Activated CD8-positive, alpha-beta memory T cell treated with anti-CD3 and anti-CD28 coated beads, Interleukin-2, amount 10 ng/mL, durations not matched to agents 7 days and 5 days (primary cell): ENCODE results near the gene EPM2AIP1. TPM values are rescaled to one million over a fixed set of nuclear protein-coding genes. Genes with fewer than 3 reads are reported as not detected.
A peak's percentile ranks its signal among the peaks of the same experiment; 100 is the strongest.

Experiments
- ATAC-seq: fragments of 150-1000 bp; cut with Tn5 transposase; one replicate; pipeline ENCODE4 v1.10.0; 2021; ENCODE audit warnings: moderate library complexity
- CTCF ChIA-PET: fragments of 350-600 bp; sonication (Branson Sonifier 250); formaldehyde crosslinking; loops from one replicate; lab custom pipeline; 2021; ENCODE audit warnings: antibody characterized with exemption; lab: Charles Lee
- DNase-seq: peaks from one replicate; pipeline ENCODE4 v3.0.0-alpha.2; 2020
- H3K27ac Mint-ChIP-seq: one replicate; pipeline ENCODE4 v1.8.0; 2021; ENCODE audit warnings: mild to moderate bottlenecking, mixed read lengths
- H3K27me3 Mint-ChIP-seq: one replicate; pipeline ENCODE4 v1.8.0; 2021; ENCODE audit warnings: mixed read lengths
- H3K36me3 Mint-ChIP-seq: one replicate; pipeline ENCODE4 v1.8.0; 2021; ENCODE audit warnings: mild to moderate bottlenecking, mixed read lengths
- H3K4me1 Mint-ChIP-seq: one replicate; pipeline ENCODE4 v1.8.0; 2021; ENCODE audit warnings: mixed read lengths
- H3K4me3 Mint-ChIP-seq: one replicate; pipeline ENCODE4 v1.8.0; 2021; ENCODE audit warnings: mild to moderate bottlenecking, moderate library complexity, mixed read lengths
- H3K9me3 Mint-ChIP-seq: one replicate; pipeline ENCODE4 v1.8.0; 2022; ENCODE audit warnings: low read depth, mixed read lengths
- total RNA-seq, 2 experiments: library from RNA; stranded (reverse); gene quantifications; one replicate each; pipeline ENCODE4 v1.2.3, GENCODE V29; 2021

Gene EPM2AIP1
- total RNA-seq, 2 experiments from 2014 or later = 20.2 to 36.3 TPM

DNA sequence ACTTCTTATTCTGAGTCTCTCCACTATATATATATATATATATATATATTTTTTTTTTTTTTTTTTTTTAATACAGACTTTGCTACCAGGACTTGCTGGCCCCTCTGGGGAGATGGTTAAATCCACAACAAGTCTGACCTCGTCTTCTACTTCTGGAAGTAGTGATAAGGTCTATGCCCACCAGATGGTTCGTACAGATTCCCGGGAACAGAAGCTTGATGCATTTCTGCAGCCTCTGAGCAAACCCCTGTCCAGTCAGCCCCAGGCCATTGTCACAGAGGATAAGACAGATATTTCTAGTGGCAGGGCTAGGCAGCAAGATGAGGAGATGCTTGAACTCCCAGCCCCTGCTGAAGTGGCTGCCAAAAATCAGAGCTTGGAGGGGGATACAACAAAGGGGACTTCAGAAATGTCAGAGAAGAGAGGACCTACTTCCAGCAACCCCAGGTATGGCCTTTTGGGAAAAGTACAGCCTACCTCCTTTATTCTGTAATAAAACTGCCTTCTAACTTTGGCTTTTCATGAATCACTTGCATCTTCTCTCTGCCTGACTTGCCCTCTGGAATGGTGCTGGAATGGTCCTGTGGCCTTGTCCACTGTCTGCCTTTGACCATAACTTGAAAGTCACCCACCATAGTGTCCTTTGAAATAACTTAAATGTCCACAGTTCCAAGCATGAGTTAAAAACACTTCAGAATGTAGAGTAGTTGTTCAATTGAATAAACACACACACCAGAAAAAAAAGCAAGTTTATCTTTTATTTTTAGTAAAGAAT is 32.8 kb upstream of the EPM2AIP1 start:
- Mint-ChIP-seq H3K4me3 (no peak overlapping the region), H3K27me3 (no peaks in the 10 kb centered on the region), H3K4me1 (peaks cover 8% of the 10 kb centered on the region), H3K9me3 (no peaks in the 10 kb centered on the region), H3K36me3 (peaks cover 59% of the 10 kb centered on the region), H3K27ac (no peak overlapping the region)
- ATAC-seq (no peak), DNase-seq (no peak)
- CTCF ChIA-PET = interaction anchor here (2.0 kb wide), 1 partner anchor 188 kb away, joined by 13 read pairs; no protein-coding TSS in a partner anchor

DNA sequence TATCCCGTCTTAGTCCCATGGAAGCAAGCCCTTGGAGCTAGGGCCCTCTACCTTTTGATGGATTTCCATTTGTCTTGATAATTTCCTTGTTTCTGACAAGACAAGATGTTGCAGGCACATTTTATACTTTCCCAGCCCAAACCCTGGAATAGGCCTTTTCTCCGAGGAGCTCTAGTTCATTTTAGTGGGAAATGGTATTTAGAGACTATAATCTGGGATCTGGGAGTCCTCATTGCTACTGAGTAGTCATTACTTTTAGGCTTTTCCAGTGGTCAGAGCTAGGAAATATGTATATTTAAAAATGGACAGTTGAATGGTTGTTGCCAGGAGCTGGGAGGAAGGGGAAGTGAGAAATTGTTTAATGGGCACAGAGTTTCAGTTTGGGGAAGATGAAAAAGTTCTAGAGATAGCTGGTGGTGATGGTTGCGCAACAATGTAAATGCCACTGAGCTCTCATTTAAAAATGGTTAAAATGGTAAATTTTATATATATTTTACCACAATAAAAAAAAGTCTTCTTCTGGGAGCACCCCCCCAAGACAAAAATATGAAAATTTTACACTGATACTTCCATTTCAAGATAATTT is 32.0 kb upstream of the EPM2AIP1 start:
- Mint-ChIP-seq H3K4me1 (peaks cover 5% of the 10 kb centered on the region), H3K27me3 (no peaks in the 10 kb centered on the region), H3K27ac (peak overlapping the region; percentile 30), H3K9me3 (no peaks in the 10 kb centered on the region), H3K36me3 (peaks cover 64% of the 10 kb centered on the region), H3K4me3 (no peak overlapping the region)
- no peak for DNase-seq
- CTCF ChIA-PET = interaction anchor here (1.0 to 2.0 kb wide), 5 partner anchors 9 to 192 kb away, joined by 3 to 13 read pairs (median 3); no protein-coding TSS in a partner anchor
- ATAC-seq = no peak

DNA sequence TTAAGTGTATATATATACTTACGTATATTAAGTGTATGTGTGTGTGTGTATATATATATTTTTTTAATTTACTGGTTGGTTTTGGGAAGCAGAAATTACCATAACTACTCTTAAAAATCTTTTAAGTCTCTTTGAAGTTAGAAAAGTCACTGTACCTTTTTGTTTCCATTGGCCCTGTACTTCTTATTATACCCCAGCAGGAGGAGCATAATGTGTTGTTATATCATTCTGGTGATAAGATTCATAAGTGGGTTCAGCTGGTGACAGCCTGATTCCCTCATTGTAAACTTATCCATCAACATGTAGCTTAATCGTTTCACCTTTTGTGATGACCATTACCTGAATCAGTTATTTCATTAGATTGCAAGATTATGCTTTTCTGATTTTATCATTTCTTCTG is 31.2 kb upstream of the EPM2AIP1 start:
- no peak overlapping the region for H3K4me3 Mint-ChIP-seq
- H3K36me3 Mint-ChIP-seq = peaks cover 65% of the 10 kb centered on the region
- no peaks in the 10 kb centered on the region for H3K27me3 Mint-ChIP-seq
- no peak for DNase-seq
- no peak for ATAC-seq
- H3K27ac Mint-ChIP-seq = no peak overlapping the region
- H3K4me1 Mint-ChIP-seq = peaks cover 5% of the 10 kb centered on the region
- no peaks in the 10 kb centered on the region for H3K9me3 Mint-ChIP-seq
- CTCF ChIA-PET = interaction anchor here (1.0 to 2.0 kb wide), 6 partner anchors 9 to 193 kb away, joined by 3 to 13 read pairs (median 3); no protein-coding TSS in a partner anchor

DNA sequence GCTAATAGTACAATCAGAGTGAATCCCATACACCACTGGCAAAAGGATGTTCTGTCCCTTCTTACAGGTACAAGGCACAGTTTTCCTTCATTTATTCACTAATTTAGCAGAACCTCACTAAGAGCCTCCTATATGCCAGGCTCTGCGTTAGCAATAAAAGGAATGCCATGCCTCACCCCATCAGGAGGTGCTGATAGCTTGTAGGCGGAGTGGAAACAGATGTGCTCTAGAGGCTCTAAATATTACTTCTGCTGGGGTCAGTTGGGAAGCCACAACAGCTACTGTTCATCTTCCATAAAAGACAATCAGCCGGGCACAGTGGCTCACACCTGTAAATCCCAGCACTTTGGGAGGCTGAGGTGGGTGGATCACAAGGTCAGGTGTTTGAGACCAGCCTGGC is 24.8 kb upstream of the EPM2AIP1 start:
- CTCF ChIA-PET = no interaction called here
- peaks cover 48% of the 10 kb centered on the region for H3K36me3 Mint-ChIP-seq
- no peaks in the 10 kb centered on the region for H3K9me3 Mint-ChIP-seq
- H3K4me3 Mint-ChIP-seq = no peak overlapping the region
- H3K27ac Mint-ChIP-seq = no peak overlapping the region
- DNase-seq (no peak), ATAC-seq (no peak)
- H3K4me1 Mint-ChIP-seq = no peaks in the 10 kb centered on the region
- H3K27me3 Mint-ChIP-seq = no peaks in the 10 kb centered on the region

DNA sequence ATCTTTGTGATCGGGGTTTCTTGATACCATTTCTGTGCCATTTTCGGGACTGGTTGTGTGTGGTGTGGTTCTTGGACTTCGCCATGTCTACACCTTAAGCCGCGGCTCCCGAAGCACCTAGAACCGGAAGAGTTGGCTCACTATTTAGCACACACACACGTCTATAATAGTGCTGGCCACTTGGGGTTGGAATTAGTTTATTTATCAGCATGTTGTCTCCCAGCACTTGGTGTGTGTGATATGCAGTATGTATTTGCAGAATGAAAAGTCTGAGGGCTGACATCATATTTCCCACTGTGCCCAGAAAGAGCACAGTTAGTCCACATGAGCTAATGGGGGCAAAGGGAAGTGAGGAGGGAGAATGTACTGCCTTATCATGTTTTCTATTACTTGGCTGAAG is 24.0 kb upstream of the EPM2AIP1 start:
- Mint-ChIP-seq H3K4me1 (no peaks in the 10 kb centered on the region), H3K36me3 (peaks cover 47% of the 10 kb centered on the region), H3K27ac (no peak overlapping the region), H3K4me3 (no peak overlapping the region), H3K27me3 (no peaks in the 10 kb centered on the region), H3K9me3 (no peaks in the 10 kb centered on the region)
- DNase-seq (no peak), ATAC-seq (no peak)
- CTCF ChIA-PET = no interaction called here

DNA sequence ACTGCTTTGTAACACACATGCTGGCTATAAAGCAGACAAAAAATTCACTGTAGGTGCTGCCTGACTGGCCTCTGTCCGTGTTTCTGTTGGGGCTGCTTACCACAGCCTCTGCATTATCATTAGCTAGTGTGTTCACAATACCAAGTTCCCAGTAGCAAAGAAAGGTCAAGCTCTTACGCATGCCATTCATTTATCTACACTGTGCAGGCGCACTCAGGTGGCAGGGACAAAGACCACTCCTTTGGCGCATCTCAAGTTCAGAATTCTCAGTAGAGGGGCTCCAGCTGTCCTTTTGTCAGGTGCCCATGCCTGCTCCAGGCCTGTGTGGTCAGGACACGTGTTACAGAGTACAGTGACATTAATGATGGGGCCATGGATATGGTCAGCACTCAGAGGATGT is 22.7 kb upstream of the EPM2AIP1 start:
- Mint-ChIP-seq H3K4me3 (no peak overlapping the region), H3K4me1 (peaks cover 4% of the 10 kb centered on the region), H3K27me3 (no peaks in the 10 kb centered on the region), H3K27ac (no peak overlapping the region), H3K9me3 (no peaks in the 10 kb centered on the region), H3K36me3 (peaks cover 49% of the 10 kb centered on the region)
- ATAC-seq = no peak
- DNase-seq = no peak
- CTCF ChIA-PET = interaction anchor here (0.9 to 1.2 kb wide), 2 partner anchors 9 to 15 kb away, joined by 3 read pairs; no protein-coding TSS in a partner anchor

DNA sequence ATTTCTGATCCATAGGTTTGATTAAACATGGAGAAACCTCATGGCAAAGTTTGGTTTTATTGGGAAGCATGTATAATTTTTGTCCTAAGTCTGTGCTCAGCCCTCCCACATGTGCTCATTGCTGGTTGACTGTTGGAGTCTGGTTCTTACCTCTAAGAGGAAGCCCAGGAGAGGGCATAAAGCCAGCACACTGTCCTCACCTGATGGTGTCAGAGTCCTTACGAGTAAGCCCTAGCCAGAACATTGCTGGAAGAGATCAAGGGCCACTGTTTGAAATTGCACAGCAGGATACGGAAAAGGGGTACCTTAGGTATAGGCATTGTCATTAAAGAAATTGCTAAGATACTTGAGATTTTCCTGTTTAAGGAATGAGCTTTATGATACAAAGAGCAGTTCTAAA is 21.7 kb upstream of the EPM2AIP1 start:
- DNase-seq (no peak), ATAC-seq (no peak)
- CTCF ChIA-PET = no interaction called here
- no peaks in the 10 kb centered on the region for H3K27me3 Mint-ChIP-seq
- no peak overlapping the region for H3K27ac Mint-ChIP-seq
- H3K36me3 Mint-ChIP-seq = peaks cover 40% of the 10 kb centered on the region
- H3K4me1 Mint-ChIP-seq = peaks cover 4% of the 10 kb centered on the region
- no peaks in the 10 kb centered on the region for H3K9me3 Mint-ChIP-seq
- H3K4me3 Mint-ChIP-seq = no peak overlapping the region

DNA sequence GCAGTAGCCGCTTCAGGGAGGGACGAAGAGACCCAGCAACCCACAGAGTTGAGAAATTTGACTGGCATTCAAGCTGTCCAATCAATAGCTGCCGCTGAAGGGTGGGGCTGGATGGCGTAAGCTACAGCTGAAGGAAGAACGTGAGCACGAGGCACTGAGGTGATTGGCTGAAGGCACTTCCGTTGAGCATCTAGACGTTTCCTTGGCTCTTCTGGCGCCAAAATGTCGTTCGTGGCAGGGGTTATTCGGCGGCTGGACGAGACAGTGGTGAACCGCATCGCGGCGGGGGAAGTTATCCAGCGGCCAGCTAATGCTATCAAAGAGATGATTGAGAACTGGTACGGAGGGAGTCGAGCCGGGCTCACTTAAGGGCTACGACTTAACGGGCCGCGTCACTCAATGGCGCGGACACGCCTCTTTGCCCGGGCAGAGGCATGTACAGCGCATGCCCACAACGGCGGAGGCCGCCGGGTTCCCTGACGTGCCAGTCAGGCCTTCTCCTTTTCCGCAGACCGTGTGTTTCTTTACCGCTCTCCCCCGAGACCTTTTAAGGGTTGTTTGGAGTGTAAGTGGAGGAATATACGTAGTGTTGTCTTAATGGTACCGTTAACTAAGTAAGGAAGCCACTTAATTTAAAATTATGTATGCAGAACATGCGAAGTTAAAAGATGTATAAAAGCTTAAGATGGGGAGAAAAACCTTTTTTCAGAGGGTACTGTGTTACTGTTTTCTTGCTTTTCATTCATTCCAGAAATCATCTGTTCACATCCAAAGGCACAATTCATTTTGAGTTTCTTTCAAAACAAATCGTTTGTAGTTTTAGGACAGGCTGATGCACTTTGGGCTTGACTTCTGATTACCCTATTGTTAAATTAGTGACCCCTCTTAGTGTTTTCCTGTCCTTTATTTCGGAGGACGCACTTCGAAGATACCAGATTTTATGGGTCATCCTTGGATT is 674 bp upstream of the EPM2AIP1 start, which contains the start of gene MLH1:
Gene MLH1 (plus strand): TSS at position 193 of the 958 bp plus-strand sequence. CDS start 30 bp downstream, at position 223.
- H3K36me3 Mint-ChIP-seq = peaks cover 55% of the 10 kb centered on the region
- peaks cover 36% of the 10 kb centered on the region for H3K4me1 Mint-ChIP-seq
- no peaks in the 10 kb centered on the region for H3K27me3 Mint-ChIP-seq
- H3K27ac Mint-ChIP-seq = no peak within 1 kb of the TSS
- ATAC-seq = peak; percentile 88
- H3K4me3 Mint-ChIP-seq = no peak within 1 kb of the TSS
- CTCF ChIA-PET = interaction anchor here (0.7 to 2.1 kb wide), 9 partner anchors 12 to 220 kb away, joined by 3 to 8 read pairs (median 3); no protein-coding TSS in a partner anchor
- peak; percentile 100 for DNase-seq
- no peaks in the 10 kb centered on the region for H3K9me3 Mint-ChIP-seq

DNA sequence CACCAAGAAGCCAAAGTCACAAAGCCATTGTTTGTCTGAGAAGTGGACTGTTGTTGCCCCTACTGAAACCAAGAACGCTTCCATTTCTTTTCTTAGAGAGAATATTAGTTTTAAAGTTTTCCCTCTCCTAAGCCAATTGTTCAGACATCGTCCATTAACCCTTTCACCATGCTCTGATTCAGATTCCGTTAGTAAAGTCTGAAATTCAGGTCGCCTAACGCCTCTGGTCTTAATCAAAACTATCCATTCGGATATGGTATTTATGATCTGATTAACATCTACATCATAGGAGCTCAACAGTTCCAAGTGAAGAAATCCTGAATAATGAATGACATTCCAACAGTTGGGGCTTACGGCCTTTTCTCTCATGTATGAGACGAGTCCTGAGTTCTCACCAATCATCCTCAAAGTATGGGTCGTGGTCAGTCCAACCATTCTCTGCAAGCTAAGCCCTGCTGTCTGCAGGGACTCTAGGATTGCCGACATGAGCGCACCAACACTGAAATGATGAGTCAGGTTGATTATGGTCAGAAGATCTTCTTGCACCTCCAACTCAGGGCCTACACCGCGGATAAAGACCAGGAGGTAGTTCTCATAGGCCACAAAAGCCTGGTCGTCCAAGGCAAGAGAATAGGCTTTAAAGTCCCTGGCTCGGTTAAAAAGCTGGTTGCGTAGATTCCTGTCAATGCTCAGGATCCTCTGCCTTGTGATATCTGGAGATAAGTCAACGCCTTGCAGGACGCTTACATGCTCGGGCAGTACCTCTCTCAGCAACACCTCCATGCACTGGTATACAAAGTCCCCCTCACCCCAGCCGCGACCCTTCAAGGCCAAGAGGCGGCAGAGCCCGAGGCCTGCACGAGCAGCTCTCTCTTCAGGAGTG is 767 bp downstream of the EPM2AIP1 start:
- H3K27me3 Mint-ChIP-seq = no peaks in the 10 kb centered on the region
- H3K4me3 Mint-ChIP-seq = no peak overlapping the region
- H3K27ac Mint-ChIP-seq = no peak overlapping the region
- CTCF ChIA-PET = interaction anchor here (0.7 to 2.1 kb wide), 8 partner anchors 13 to 228 kb away, joined by 3 to 8 read pairs (median 4); no protein-coding TSS in a partner anchor
- DNase-seq = peak; percentile 66
- peaks cover 38% of the 10 kb centered on the region for H3K4me1 Mint-ChIP-seq
- H3K36me3 Mint-ChIP-seq = peaks cover 56% of the 10 kb centered on the region
- no peaks in the 10 kb centered on the region for H3K9me3 Mint-ChIP-seq
- ATAC-seq = no peak

DNA sequence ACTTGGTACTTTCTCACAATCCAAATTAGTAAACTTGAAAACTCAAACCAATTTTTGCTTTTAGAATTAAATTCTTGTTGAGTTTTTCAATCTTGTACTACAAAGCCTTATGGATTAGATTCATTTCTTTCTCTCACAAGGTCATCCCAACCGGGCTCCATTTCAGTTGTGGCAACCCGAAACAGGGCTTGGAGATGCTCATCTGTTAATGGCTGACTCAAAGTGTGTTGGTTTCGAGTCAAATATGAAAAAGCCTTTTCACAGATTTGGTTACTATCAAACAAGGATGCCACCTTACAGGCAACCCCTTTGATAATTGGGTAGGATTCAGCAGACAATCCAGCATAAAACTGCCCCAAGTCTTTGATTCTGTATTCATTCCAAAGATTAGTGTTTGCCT is 1.8 kb downstream of the EPM2AIP1 start:
- H3K4me3 Mint-ChIP-seq = no peak overlapping the region
- no peak overlapping the region for H3K27ac Mint-ChIP-seq
- no peaks in the 10 kb centered on the region for H3K27me3 Mint-ChIP-seq
- H3K9me3 Mint-ChIP-seq = no peaks in the 10 kb centered on the region
- peak; percentile 60 for DNase-seq
- H3K36me3 Mint-ChIP-seq = peaks cover 52% of the 10 kb centered on the region
- CTCF ChIA-PET = interaction anchor here (0.8 to 2.1 kb wide), 5 partner anchors 19 to 83 kb away, joined by 3 to 6 read pairs (median 3); no protein-coding TSS in a partner anchor
- no peak for ATAC-seq
- peaks cover 34% of the 10 kb centered on the region for H3K4me1 Mint-ChIP-seq

DNA sequence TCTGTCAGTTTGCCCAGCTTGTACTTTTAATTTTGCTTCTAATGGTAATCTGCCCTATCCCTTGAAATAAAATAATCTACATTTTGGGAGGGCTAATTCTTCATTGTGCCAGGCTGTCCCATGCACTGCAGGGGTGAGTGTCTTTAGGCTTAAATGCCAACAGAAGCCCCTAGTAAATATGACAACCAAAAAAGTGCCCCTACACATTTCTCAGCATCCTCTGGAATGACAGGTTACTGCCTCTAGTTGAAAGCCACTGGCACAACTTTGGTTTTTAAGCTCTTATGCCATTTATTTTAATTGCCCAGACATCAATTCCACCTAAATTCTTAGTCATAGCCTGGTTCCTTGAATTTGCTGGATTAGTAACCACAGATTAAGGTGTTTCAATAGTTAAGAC is 3.4 kb downstream of the EPM2AIP1 start:
- Mint-ChIP-seq H3K4me1 (peaks cover 38% of the 10 kb centered on the region), H3K27me3 (no peaks in the 10 kb centered on the region), H3K9me3 (no peaks in the 10 kb centered on the region), H3K36me3 (peaks cover 66% of the 10 kb centered on the region), H3K4me3 (no peak overlapping the region), H3K27ac (peak overlapping the region; percentile 55)
- CTCF ChIA-PET = interaction anchor here (0.7 to 2.6 kb wide), 6 partner anchors 17 to 224 kb away, joined by 3 to 15 read pairs (median 4); no protein-coding TSS in a partner anchor
- no peak for DNase-seq
- ATAC-seq = no peak

DNA sequence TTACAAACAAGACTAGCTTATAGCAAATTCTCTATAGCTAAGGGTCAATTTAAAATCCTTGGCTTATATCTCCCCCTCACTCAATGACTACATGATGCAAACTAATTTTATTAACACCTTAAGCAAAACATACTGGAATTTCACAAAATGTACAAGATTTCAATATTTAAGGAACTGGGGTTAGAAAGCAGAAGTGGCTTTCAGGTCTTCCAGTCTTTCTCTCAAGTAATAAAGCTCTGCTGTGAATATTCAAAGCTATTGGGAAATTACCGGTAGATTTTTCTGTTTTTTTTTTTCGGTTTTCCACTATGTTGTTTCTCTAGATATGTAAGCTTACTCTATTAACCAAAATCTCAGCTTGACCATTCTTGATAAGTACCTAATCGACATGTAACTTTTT is 3.9 kb downstream of the EPM2AIP1 start:
- H3K27me3 Mint-ChIP-seq = no peaks in the 10 kb centered on the region
- H3K36me3 Mint-ChIP-seq = peaks cover 67% of the 10 kb centered on the region
- no peaks in the 10 kb centered on the region for H3K9me3 Mint-ChIP-seq
- no peak for DNase-seq
- CTCF ChIA-PET = interaction anchor here (0.6 to 2.6 kb wide), 7 partner anchors 8 to 225 kb away, joined by 3 to 15 read pairs (median 3); no protein-coding TSS in a partner anchor
- H3K4me3 Mint-ChIP-seq = no peak overlapping the region
- ATAC-seq = no peak
- peaks cover 38% of the 10 kb centered on the region for H3K4me1 Mint-ChIP-seq
- peak overlapping the region; percentile 55 for H3K27ac Mint-ChIP-seq
